ENCODE results near the gene UQCRC2. TPM values are rescaled to one million over a fixed set of nuclear protein-coding genes. Genes with fewer than 3 reads are reported as not detected.
"Not testable (repeated sequence)": the region's sequence is repeated elsewhere in the genome, so short reads cannot be mapped to it uniquely, and the experiment has no call there.

UQCRC2 gene
- total and polyA plus RNA-seq, 2 experiments from 2014 or later = 107 to 116 TPM

GRCh38 chr16:21996923-21997696 lies 43.9 kb downstream of the UQCRC2 start:
- no peak for DNase-seq
- no peaks in the 10 kb centered on the region for H3K9me2 ChIP-seq (ENCODE audit: insufficient read depth)
- no peak overlapping the region for H3K27ac ChIP-seq
- H3K36me3 ChIP-seq (ENCODE audit: low read depth) = no peaks in the 10 kb centered on the region
- H3K79me2 ChIP-seq (ENCODE audit: insufficient read depth) = no peaks in the 10 kb centered on the region
- H3K9ac ChIP-seq = no peak overlapping the region
- 90 to 96% methylated on average over 9 of the region's 9 CpGs for WGBS, 2 experiments (ENCODE audit: low coverage in 1 of 2, low lambda C conversion rate in 2 of 2, missing lambda C conversion rate in 2 of 2)
- peaks cover 5% of the 10 kb centered on the region; the same call in 1 of the 2 replicates for H3F3A ChIP-seq (ENCODE audit: insufficient read depth)
- H3K4me3 ChIP-seq = no peak overlapping the region
- H2AFZ ChIP-seq = no peak overlapping the region
- peaks cover 9% of the 10 kb centered on the region for H3K4me1 ChIP-seq (ENCODE audit: insufficient read depth)
- no peaks in the 10 kb centered on the region for H4K20me1 ChIP-seq (ENCODE audit: insufficient read depth)
- H3K27me3 ChIP-seq (replicated peaks; ENCODE audit: insufficient read depth) = no peaks in the 10 kb centered on the region
- TF ChIP-seq EZH2 (IDR thresholded peaks at IDR 0.05; ENCODE audit: insufficient read depth, poor library complexity, severe bottlenecking) (no peak), EZH2phosphoT487 (IDR thresholded peaks at IDR 0.05; ENCODE audit: insufficient read depth, low read depth) (no peak)
- no peaks in the 10 kb centered on the region for H3K9me3 ChIP-seq (ENCODE audit: low read depth)
- in situ Hi-C loops (cut with MboI) = loop anchor here (5.0 kb wide), 1 partner anchor 105 kb away; no protein-coding TSS in a partner anchor
- no peak overlapping the region for H3K4me2 ChIP-seq (ENCODE audit: unreplicated experiment)

GRCh38 chr16:21997697-21998480 lies 44.7 kb downstream of the UQCRC2 start:
- no peak overlapping the region for H3K4me3 ChIP-seq
- TF ChIP-seq EZH2 (IDR thresholded peaks at IDR 0.05; ENCODE audit: insufficient read depth, poor library complexity, severe bottlenecking) (no peak), EZH2phosphoT487 (IDR thresholded peaks at IDR 0.05; ENCODE audit: insufficient read depth, low read depth) (no peak)

GRCh38 chr16:22001591-22001990 lies 48.4 kb downstream of the UQCRC2 start:
- Histone ChIP-seq H3K79me2 (ENCODE audit: insufficient read depth) (no peaks in the 10 kb centered on the region), H3K4me1 (ENCODE audit: insufficient read depth) (peaks cover 9% of the 10 kb centered on the region), H4K20me1 (ENCODE audit: insufficient read depth) (no peaks in the 10 kb centered on the region), H3K9me2 (ENCODE audit: insufficient read depth) (no peaks in the 10 kb centered on the region), H3K27ac (peak overlapping the region; percentile 51), H3K9ac (peak overlapping the region; percentile 44; the same call in 1 of the 2 replicates), H3K9me3 (ENCODE audit: low read depth) (no peaks in the 10 kb centered on the region), H3K4me2 (ENCODE audit: unreplicated experiment) (peak overlapping the region; percentile 83), H3F3A (ENCODE audit: insufficient read depth) (peaks cover 5% of the 10 kb centered on the region; the same call in 1 of the 2 replicates), H2AFZ (peak overlapping the region; percentile 60), H3K27me3 (replicated peaks; ENCODE audit: insufficient read depth) (no peaks in the 10 kb centered on the region), H3K36me3 (ENCODE audit: low read depth) (no peaks in the 10 kb centered on the region), H3K4me3 (peak overlapping the region; percentile 65)
- no peak for TF ChIP-seq EZH2phosphoT487 (IDR thresholded peaks at IDR 0.05; ENCODE audit: insufficient read depth, low read depth)
- TF ChIP-seq EZH2 (IDR thresholded peaks at IDR 0.05; ENCODE audit: insufficient read depth, poor library complexity, severe bottlenecking) = no peak
- peak; percentile 88 for DNase-seq
- WGBS, 2 experiments (ENCODE audit: low coverage in 1 of 2, low lambda C conversion rate in 2 of 2, missing lambda C conversion rate in 2 of 2) = 0% methylated on average over 1 of the region's 1 CpG
- in situ Hi-C loops (cut with MboI) = loop anchor here (5.0 kb wide), 1 partner anchor 181 kb away; no protein-coding TSS in a partner anchor

More at GRCh38 chr16:21997697-21998480, 44.7 kb downstream of the UQCRC2 start:
- 91 to 92% methylated on average over 7 of the region's 7 CpGs for WGBS, 2 experiments (ENCODE audit: low coverage in 1 of 2, low lambda C conversion rate in 2 of 2, missing lambda C conversion rate in 2 of 2)
- DNase-seq = no peak
- no peaks in the 10 kb centered on the region for H4K20me1 ChIP-seq (ENCODE audit: insufficient read depth)
- in situ Hi-C loops (cut with MboI) = loop anchor here (5.0 kb wide), 1 partner anchor 104 kb away; no protein-coding TSS in a partner anchor
- H3K27me3 ChIP-seq (replicated peaks; ENCODE audit: insufficient read depth) = no peaks in the 10 kb centered on the region
- H3K9me2 ChIP-seq (ENCODE audit: insufficient read depth) = no peaks in the 10 kb centered on the region
- H3K4me2 ChIP-seq (ENCODE audit: unreplicated experiment) = no peak overlapping the region
- no peak overlapping the region for H3K9ac ChIP-seq
- peaks cover 5% of the 10 kb centered on the region; the same call in 1 of the 2 replicates for H3F3A ChIP-seq (ENCODE audit: insufficient read depth)
- no peak overlapping the region for H3K27ac ChIP-seq
- H3K79me2 ChIP-seq (ENCODE audit: insufficient read depth) = no peaks in the 10 kb centered on the region
- H3K9me3 ChIP-seq (ENCODE audit: low read depth) = no peaks in the 10 kb centered on the region
- H3K4me1 ChIP-seq (ENCODE audit: insufficient read depth) = peaks cover 9% of the 10 kb centered on the region
- no peak overlapping the region for H2AFZ ChIP-seq
- H3K36me3 ChIP-seq (ENCODE audit: low read depth) = no peaks in the 10 kb centered on the region

- H3K9ac ChIP-seq; H3F3A ChIP-seq (ENCODE audit: insufficient read depth); H3K36me3 ChIP-seq (ENCODE audit: low read depth); H3K9me2 ChIP-seq (ENCODE audit: insufficient read depth); H3K79me2 ChIP-seq (ENCODE audit: insufficient read depth); H2AFZ ChIP-seq; H3K9me3 ChIP-seq (ENCODE audit: low read depth); H3K4me1 ChIP-seq (ENCODE audit: insufficient read depth); H4K20me1 ChIP-seq (ENCODE audit: insufficient read depth); H3K27me3 ChIP-seq (replicated peaks; ENCODE audit: insufficient read depth): not testable (repeated sequence)
- in situ Hi-C loops (cut with MboI) = loop anchor here (5.0 kb wide), 1 partner anchor 180 kb away; no protein-coding TSS in a partner anchor
- peak; percentile 35 for DNase-seq
- H3K4me3 ChIP-seq = 0 out of 2 replicates have a peak overlapping the region, but pooled peaks have one; percentile 65
- H3K4me2 ChIP-seq (ENCODE audit: unreplicated experiment) = peak overlapping the region; percentile 83
- H3K27ac ChIP-seq = peak overlapping the region; percentile 34; the same call in 1 of the 2 replicates
- 95 to 100% methylated on average over 1 of the region's 1 CpG for WGBS, 2 experiments (ENCODE audit: low coverage in 1 of 2, low lambda C conversion rate in 2 of 2, missing lambda C conversion rate in 2 of 2)
Measured at GRCh38 chr16:22002047-22002446, 48.9 kb downstream of the UQCRC2 start.
